CD4-positive, alpha-beta T cell treated with Interferon alpha-2 for 1 hour (primary cell): ENCODE measurements around the gene FAM171A1.
"Not testable (repeated sequence)": the region's sequence is repeated elsewhere in the genome, so short reads cannot be mapped to it uniquely, and the experiment has no call there.

Experiments used
- DNase-seq, 2 donors: peaks; one replicate each; pipeline ENCODE4 v3.0.0-alpha.2; 2020 to 2022

Gene FAM171A1

DNA sequence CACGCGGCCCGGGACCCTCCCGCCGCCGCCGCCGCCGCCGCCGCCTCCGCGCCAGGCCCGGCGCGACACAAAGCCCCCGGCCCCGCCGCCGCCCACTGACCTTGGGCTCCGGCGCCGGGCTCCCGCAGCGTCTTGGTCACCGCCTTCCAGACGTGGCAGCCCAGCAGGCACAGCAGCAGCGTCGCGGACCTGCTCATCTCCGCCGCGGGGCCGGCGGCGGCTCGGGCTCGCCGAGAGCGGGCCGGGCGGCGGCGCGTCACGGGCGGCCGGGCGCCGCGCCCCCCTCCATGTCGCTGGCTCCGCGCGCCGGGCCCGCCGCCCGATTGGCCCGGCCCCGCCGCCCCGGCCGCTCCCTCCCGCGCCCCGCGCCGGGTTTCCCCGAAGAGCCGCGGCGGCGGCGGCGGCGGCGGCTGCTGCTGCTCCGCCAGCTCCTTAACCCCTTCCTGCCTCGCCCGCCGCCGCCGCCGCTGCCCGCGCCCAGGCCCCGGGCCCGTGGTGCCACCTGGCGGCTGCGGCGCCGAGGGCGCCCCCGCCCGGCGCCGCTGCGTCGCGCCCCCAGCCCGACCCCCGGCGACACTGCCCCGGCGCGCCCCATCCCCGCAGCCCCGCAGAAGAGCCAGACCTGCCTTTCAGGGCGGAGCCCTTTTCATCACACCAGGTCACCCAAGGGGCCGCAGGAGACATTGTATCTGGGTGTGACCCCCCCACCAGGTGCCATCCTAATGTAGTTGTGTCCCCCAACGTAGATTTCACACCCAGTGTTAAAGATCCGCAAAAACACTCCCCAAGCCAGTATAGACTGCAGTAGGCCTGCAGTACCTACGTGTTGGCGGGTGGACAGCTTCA lies at the start of gene FAM171A1:
Gene FAM171A1 (minus strand): TSS at position 434 of the 846 bp plus-strand sequence. CDS start 237 bp downstream, at position 197.
- DNase-seq, result peak; percentile 56 to 79

DNA sequence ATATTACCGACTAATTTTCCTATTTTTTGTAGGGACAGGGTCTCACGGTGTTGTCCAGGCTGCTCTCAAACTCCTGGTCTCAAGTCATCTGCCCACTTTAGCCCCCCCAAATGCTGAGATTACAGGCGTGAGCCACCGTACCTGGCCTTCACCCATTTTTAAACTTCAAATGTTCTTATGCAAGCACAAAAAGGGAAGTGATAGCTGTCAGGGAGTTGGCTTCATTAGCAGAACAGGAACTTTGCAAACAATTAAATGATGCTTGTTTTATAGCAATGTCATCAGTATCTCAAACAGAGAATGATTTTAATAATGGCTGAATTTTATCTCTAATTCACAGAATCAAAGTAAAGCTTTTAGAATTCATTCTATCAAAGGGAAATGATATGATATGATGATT lies 49.8 kb upstream of the FAM171A1 start:
- DNase-seq, result no peak

DNA sequence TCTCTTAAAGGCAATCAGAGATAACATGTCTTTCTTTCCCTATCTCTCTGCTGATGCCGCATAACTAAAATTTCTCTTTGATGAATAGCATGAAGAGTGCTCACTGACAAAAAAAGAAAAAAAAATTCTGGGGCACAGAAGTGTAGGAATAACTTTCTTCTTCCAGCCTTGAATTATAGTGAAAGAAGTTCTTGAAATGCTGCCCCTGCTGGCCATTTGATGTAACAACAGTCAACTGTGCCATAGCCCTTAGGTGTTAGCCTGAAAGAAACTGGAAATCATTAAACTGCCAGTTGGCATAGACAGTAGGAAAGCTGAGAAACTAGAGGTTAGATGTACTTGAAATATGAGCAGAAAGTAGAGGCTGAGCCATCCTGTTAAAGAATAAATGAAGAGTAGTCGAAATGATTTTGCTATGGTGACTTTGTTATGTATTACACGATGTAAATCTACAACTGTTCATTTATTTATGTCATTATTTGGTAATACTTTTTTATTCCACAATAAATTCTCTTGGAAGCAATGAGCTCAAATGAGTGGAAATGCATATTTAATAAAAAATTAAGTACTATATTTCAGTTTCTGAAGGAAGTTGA lies 48.3 kb upstream of the FAM171A1 start:
- peak; percentile 10 to 43 for DNase-seq

DNA sequence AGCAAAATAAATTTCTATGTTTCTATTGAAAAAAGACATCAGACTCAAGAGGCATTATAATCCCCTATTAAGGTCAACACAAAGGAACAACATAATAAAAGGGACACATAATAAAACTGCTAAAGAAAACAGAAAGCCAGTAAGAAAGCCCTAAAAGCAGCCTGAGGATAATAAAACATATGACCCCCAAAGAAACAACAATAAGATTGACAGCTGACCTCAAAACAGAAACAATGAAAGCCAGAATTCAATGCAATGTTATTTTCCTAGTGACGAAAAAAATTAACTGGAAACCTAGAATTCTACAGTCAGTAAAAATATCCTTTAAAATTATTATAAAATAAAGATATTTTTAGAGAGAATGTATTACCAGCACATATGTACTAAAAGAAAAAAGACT lies 44.9 kb upstream of the FAM171A1 start:
- no peak for DNase-seq

GRCh38 chr10:15411010-15411409 lies 39.9 kb upstream of the FAM171A1 start:
- DNase-seq, result no peak

DNA sequence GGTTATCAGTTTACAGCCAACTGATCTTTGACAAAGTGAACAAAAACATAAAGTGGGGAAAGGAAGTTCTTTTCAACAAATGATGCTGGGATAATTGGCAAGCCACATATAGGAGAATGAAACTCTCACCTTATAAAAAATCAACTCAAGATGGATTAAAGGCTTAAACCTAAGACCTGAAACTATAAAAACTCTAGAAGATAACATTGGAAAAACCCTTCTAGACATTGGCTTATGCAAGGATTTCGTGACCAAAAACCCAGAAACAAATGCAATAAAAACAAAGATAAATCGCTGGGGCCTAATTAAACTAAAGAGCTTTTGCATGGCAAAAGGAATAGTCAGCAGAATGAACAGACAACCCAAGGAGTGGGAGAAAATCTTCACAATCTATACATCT lies 38.3 kb upstream of the FAM171A1 start:
- DNase-seq, result not testable (repeated sequence)

DNA sequence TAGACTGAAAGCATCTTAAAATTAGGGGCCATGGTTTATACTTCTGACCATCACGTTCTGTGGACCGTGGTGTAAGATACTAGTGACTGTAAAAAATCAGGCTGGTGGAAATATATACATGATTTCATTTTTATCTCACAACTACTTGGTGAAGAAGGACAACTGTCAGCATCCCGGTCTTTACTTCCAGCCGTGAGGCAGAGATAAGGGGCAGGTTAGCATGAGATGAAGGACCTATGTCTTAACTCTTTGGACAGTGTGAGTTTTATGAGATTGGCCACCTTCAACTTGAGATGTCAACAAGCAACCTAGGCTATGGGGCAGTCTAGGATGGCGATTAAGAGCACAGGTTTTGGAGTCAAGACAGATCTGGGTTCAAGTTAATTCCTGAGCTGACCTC lies 37.5 kb upstream of the FAM171A1 start:
- DNase-seq, result no peak

- no peak for DNase-seq
These were observed 34.2 kb upstream of the FAM171A1 start for GRCh38 chr10:15405319-15405718.

DNA sequence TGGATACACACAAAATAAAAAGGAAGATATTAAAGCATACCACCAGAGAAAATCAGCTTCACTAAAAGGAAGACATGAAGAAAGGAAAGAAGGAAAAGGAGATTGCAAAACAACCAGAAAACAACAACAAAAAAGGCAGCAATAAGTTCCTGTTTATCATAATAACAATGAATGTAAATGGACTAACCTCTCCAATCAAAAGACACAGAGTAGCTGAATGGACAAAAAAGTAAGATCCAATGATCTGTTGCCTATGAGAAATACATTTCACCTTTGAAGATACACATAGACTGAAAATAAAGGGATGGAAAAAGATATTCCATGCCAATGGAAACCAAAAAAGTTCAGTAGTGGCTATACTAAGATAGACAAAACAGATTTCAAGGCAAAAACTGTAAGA lies 30.3 kb upstream of the FAM171A1 start:
- DNase-seq, result no peak

DNA sequence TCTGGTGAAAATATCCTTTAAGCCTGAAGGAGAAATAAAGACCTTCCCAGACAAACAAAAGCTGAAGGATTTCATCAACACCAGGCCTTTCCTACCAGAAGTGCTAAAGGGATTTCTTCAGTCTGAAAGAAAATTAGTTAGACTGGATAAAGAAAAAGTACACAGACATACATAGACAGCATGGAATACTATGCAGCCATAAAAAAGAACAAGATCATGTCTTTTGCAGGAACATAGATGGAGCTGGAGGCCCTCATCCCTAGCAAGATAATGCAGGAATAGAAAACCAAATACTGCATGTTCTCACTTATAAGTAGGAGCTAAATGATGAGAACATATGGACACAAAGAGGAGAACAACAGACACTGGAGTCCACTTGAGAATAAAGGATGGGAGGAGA lies 29.4 kb upstream of the FAM171A1 start:
- not testable (repeated sequence) for DNase-seq

DNA sequence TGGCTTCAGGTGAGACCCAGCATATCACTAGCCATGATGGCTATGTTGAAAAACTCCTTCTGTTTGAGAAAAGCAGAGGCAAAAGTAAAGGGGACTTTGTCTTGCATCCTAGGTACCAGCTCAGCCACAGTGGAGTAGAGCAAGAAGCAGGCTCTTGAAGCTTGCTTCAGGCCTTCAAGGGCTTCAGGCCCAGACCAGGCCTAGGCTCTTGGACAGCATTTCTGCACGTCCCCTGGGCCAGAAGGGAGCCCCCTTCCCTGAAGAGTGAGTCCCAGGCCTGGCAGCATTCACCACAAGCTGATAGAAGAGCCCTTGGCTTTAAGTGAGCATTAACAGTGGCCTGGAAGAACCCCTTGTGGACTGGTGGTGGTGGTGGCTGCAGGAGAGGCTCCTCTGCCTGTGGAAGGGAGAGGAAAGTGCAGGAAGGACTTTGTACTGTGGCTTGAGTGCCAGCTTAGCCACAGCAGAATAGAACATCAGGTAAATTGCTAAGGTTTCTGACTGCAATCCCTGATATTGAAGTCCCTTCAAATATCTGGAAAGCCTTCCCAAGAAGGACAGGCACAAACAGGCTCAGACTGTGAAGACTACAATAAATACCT lies 28.1 kb upstream of the FAM171A1 start:
- DNase-seq, result no peak

- no peak for DNase-seq
These were observed 24.8 kb upstream of the FAM171A1 start for GRCh38 chr10:15395935-15396334.

- no peak for DNase-seq
These were observed 22.2 kb upstream of the FAM171A1 start for GRCh38 chr10:15393139-15393825.

GRCh38 chr10:15391491-15391890 lies 20.4 kb upstream of the FAM171A1 start:
- DNase-seq, result no peak

- DNase-seq, result not testable (repeated sequence)
These were observed 17.1 kb upstream of the FAM171A1 start for GRCh38 chr10:15388172-15388571.

- DNase-seq, result no peak
These were observed 15.9 kb upstream of the FAM171A1 start for GRCh38 chr10:15387021-15387420.

DNA sequence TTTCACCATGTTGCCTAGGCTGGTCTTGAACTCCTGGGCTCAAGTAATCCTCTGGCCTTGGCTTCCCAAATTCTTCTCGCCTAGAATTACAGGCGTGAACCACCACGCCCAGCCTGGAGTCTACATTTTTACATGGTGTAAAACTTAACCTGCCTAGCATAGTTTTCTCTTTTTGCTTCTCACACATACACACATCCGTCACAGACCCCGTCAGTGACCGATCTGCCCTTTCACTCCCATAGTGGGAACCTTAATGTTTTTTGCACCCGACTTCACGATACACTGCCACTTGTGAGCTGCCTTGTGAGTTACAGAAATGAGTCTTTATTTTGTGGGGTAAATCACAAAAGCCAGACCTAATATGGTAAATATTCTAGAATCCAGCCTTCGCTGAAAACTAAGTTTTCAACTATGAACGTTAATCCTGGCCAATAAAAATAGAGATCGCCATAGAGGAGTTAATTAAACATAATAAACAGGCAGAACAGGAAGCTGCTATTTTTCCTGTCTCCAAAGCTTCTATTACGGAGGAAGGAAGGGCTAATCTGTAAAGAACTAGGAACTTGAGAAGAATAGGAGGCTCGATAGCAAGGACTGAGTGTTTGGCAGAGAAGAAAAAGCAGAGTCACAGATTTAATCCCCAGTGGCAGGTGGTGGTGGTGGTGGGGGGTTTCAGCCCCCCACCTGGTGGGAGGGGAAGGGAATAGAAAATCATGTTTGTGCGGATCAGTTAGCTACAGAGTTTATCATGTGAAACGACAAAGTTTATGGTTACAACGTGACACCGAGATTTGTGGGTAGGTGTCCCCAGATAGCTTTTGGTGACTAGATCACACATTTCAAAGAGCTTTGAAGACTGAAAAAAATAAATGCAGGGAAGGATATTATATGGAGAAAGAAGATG lies 14.7 kb upstream of the FAM171A1 start:
- DNase-seq, result no peak

GRCh38 chr10:15381420-15381819 lies 10.3 kb upstream of the FAM171A1 start:
- DNase-seq, result no peak

DNA sequence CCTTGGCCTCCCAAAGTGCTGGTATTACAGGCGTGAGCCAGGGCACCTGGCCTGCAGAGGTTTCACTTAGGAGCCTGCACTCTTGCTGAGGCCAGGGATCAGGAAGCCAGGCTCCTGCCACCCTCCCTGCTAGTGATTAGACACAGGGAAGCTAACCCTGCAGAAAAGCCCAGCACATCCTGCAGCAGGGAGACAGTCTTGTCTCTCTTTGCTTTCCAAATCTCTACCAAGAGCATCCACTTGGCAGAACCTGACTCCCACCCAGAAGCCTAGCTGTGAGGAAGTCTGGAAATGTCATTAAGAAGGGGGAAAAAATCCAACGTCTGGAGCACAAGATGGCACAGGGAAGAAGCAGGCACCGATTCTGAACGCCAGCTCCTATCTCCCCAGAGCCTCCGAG lies 8.0 kb upstream of the FAM171A1 start:
- DNase-seq, result no peak

- DNase-seq, result no peak
These were observed 7.5 kb upstream of the FAM171A1 start for GRCh38 chr10:15378569-15378968.

GRCh38 chr10:15374566-15374965 lies 3.5 kb upstream of the FAM171A1 start:
- no peak for DNase-seq

DNA sequence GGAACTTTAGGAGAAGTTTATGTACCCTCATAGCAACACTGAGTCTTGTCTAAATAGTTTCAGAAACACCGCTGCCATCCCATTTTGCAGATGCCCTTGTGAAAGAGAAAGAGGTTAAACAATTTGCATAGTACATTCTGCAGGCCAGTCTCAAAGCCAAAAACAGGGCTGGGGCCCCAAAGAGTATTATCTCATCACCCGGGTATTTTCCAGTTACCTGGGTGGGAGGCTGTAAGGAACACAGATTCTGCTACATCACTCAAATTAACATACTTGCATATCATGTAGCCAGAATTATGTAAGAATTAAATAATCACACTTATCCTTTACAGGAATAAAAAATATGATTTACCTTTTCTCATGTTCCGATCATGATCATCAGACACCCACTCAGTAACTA lies 3.1 kb upstream of the FAM171A1 start:
- DNase-seq, result no peak
